GM12865 (cell line): ENCODE measurements around the gene DGLUCY.
"Not testable (repeated sequence)": the region's sequence is repeated elsewhere in the genome, so short reads cannot be mapped to it uniquely, and the experiment has no call there.

ENCODE experiments used
- DNase-seq: peaks from one replicate; pipeline ENCODE4 v3.0.0; 2010; ENCODE audit warnings: low read depth
- H3K4me3 ChIP-seq: 2 replicates; pipeline ENCODE4 v1.5.1; 2011; ENCODE audit warnings: mild to moderate bottlenecking, low read depth, low read length, control low read depth
- TF ChIP-seq, protein P1 (sequence below): IDR thresholded peaks from 2 replicates; pipeline ENCODE4 v1.5.1; 2011; ENCODE audit warnings: low read length, control low read depth, low read depth, inconsistent platforms; ENCODE audit not compliant: insufficient read depth; ENCODE audit errors: missing control alignments

DGLUCY gene

DNA sequence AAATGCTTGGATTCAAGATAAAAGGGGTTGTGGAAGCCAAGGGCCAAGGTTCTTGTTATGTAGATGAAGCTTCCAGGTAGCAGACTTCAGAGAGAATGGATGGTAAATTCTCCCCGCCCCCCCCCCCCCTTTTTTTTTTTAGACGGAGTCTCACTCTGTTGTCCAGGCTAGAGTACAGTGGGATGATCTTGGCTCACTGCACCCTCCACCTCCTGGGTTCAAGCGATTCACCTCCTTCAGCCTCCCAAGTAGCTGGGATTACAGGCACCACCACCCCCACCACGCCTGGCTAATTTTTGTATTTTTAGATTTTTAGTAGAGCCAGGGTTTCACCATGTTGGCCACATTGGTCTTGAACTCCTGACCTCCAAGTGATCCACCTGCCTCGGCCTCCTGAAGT lies 4.1 kb downstream of the DGLUCY start:
- TF ChIP-seq, protein P1, sequence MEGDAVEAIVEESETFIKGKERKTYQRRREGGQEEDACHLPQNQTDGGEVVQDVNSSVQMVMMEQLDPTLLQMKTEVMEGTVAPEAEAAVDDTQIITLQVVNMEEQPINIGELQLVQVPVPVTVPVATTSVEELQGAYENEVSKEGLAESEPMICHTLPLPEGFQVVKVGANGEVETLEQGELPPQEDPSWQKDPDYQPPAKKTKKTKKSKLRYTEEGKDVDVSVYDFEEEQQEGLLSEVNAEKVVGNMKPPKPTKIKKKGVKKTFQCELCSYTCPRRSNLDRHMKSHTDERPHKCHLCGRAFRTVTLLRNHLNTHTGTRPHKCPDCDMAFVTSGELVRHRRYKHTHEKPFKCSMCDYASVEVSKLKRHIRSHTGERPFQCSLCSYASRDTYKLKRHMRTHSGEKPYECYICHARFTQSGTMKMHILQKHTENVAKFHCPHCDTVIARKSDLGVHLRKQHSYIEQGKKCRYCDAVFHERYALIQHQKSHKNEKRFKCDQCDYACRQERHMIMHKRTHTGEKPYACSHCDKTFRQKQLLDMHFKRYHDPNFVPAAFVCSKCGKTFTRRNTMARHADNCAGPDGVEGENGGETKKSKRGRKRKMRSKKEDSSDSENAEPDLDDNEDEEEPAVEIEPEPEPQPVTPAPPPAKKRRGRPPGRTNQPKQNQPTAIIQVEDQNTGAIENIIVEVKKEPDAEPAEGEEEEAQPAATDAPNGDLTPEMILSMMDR: no peak
- DNase-seq: no peak
- no peak overlapping the region for H3K4me3 ChIP-seq

DNA sequence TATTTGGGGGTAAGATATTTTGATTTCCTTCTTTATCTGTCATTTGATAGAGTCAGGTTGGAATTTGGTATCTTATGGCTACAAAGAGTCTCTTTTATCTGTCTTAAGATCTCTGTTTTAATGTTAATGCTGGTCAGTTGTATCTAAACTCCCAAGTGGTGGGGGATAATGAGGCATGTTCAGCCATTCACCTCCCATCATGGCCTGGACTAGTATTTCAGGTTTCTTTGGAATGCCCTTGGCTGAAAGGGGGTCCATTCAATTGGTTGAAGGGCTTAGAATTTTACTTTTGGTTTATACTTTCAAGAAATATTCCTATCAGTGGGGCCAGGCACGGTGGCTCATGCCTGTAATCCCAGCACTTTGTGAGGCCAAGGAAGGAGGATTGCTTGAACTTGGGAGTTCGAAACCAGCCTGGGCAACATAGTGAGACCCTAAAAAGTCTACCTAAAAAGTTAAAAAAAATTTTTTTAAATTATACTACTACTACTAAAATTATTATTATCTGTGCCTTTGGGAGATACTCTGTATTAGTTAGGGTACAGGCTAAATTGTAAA lies 4.7 kb downstream of the DGLUCY start:
- H3K4me3 ChIP-seq: no peak overlapping the region
- DNase-seq: no peak
- TF ChIP-seq, protein P1: no peak

DNA sequence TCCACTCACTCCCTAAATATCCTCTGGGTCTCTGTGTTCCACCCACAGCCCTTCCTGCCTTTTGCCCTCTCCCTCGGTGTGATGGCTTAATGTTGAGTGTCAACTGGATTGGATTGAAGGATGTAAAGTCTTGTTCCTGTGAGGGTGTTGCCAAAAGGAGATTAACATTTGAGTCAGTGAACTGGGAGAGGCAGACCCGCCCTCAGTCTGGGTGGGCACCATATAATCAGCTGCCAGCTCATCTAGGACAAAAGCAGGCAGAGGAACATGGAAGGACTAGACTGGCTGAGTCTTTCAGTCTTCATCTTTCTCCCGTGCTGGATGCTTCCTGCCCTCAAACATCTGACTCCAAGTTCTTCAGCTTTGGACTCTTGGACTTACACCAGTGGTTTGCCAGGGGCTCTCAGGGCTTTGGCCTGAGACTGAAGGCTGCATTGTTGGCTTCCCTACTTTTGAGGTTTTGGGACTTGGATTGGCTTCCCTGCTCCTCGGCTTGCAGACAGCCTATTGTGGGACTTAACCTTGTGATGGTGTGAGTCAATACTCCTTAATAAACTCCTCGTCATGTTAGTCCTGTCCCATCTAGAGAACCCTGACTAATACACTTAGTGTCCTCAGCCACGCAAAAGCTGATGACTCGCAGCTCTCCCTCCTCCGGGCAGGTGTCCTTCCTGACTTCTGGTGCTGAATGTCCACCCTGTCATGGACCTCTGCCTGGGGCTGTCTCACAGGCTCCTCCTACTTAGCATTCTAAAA lies 5.9 kb downstream of the DGLUCY start:
- no peak overlapping the region for H3K4me3 ChIP-seq
- TF ChIP-seq, protein P1: no peak
- DNase-seq: no peak

DNA sequence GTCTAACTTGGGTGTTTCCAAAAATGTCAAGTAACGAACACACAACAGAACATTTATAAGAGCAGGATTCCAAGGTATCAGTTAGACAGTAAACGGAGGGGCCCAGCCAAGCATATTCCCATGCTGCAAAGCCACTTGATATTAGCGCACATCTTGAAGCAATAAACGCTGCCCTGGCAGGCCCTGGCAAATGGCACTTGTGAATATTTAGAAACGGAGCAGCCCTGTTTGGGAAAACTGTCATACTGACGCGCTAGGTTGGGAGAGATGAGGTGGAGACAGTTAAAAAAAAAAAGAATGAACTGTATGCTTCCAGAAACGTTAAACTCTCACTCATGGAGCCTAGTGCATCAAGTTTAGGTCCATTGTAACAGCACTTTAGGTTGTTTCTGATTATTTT lies 9.3 kb downstream of the DGLUCY start:
- DNase-seq: no peak
- no peak overlapping the region for H3K4me3 ChIP-seq
- TF ChIP-seq, protein P1: no peak

DNA sequence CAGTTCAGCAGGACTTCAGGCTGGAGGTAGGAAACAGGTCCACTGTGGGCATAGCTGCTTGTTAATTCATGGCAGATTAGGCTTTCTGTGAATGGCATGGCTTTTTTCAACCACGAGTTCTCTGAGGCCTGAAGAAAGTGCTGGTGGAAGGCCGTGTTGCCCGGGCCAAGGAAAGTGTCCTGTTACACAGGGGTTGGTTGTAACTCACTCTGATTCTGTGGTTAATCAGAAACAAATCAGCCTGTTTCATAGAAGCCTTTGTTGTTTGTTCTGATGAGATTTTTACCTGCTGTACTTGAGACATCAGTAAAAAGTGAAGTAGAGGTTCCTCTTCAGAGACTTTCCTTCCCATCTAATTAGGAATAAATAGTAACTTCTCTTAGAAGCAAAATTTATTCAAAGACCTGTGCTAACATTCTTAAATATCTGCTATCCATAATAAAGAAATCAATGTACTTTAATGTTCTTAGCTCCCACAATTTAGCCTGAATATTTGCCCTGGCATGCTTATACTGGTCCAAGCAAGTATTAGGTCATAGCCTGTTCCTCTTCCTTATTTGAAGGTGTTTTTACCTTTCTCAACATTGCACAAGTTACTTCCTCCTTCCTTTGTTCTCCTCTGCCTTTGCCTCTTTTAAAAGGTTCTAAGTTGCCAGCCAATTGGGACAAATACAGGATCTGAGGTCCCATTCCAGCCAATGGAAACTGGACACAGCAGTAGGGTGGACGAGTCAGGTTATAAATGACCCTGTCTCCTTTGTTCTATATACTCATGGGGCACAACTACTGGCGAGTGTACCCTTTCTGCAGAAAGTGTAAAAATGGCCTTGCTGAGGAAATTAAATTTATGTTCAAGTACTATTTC lies 10.8 kb downstream of the DGLUCY start:
- not testable (repeated sequence) for H3K4me3 ChIP-seq, DNase-seq

DNA sequence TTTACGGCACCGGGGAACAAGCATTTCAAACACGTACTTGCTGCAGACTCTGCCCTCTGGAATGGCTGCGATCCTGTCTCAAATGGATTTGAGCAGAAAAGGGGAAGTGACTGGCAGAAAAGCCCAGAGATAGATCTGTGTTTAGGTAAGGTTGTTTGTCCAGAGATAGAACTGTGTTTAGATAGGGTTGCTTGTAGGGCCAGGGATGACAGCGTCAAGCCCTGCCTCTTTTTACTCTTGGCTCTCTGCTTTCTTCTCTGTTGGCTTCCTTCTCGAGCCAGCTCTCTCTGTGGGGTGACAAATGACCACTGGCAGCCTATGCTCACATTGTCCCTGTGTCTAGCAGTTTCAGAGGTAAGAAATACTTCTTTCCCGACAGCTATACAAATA lies 11.4 kb downstream of the DGLUCY start:
- TF ChIP-seq, protein P1: no peak
- no peak overlapping the region for H3K4me3 ChIP-seq
- DNase-seq: no peak

DNA sequence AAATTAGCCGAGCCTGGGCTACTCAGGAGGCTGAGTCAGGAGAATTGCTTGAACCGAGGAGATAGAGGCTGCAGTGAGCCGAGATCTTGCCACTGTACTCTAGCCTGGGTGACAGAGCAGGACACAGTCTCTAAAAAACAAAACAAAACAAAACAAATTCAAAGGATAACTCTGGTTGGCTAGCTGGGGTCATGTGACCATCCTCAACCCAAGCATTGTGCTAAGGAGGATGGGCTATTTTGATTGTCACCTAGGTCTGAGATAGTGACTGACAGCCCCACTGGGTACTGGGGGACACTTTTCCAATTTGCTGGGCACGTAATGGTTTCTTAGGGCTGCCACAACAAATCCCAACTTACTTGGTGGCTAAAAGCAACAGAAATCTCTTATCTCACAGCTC lies 11.9 kb downstream of the DGLUCY start:
- DNase-seq: no peak
- TF ChIP-seq, protein P1: no peak
- H3K4me3 ChIP-seq: no peak overlapping the region
